Measurements from ENCODE around the gene SHCBP1.

- TF ChIP-seq POLR2A (IDR thresholded peaks at IDR 0.05; ENCODE audit: low read depth, low read length) (no peak), PAX5 (IDR thresholded peaks at IDR 0.05; ENCODE audit: insufficient read depth, low read length, severe bottlenecking) (no peak), POLR2AphosphoS5 (IDR thresholded peaks at IDR 0.05; ENCODE audit: low read depth, low read length) (no peak), TAF1 (IDR thresholded peaks at IDR 0.05; ENCODE audit: low read depth, low read length) (no peak), SPI1 (IDR thresholded peaks at IDR 0.05; ENCODE audit: low read depth, low read length) (no peak), POU2F2 (IDR thresholded peaks at IDR 0.05; ENCODE audit: low read depth, low read length) (no peak)
These were observed 43.1 kb downstream of the SHCBP1 start for GRCh38 chr16:46577988-46578579.

Measured in GM12891 (cell line).